Measurements from ENCODE around the gene ENTPD8.
"Not testable (repeated sequence)": the region's sequence is repeated elsewhere in the genome, so short reads cannot be mapped to it uniquely, and the experiment has no call there.

Gene ENTPD8

GRCh38 chr9:137467896-137468295 is 26.7 kb upstream of the ENTPD8 start:
- Histone ChIP-seq H3K9ac (ENCODE audit: low read length) (no peak overlapping the region), H3K9me3 (ENCODE audit: control insufficient read depth, low read length) (no peaks in the 10 kb centered on the region), H3K27me3 (replicated peaks; ENCODE audit: control insufficient read depth, insufficient read depth, low read length) (no peaks in the 10 kb centered on the region), H3K36me3 (ENCODE audit: control insufficient read depth, insufficient read depth, low read length, severe bottlenecking) (peaks cover 3% of the 10 kb centered on the region), H3K4me3 (ENCODE audit: low read length) (no peak overlapping the region), H3K4me1 (ENCODE audit: control insufficient read depth, insufficient read depth, low read length) (no peaks in the 10 kb centered on the region)
- no peak for DNase-seq (ENCODE audit: low read depth)

- Histone ChIP-seq H3K9me3 (ENCODE audit: control insufficient read depth, low read length) (no peaks in the 10 kb centered on the region), H3K4me3 (ENCODE audit: low read length) (no peak overlapping the region), H3K27me3 (replicated peaks; ENCODE audit: control insufficient read depth, insufficient read depth, low read length) (no peaks in the 10 kb centered on the region), H3K4me1 (ENCODE audit: control insufficient read depth, insufficient read depth, low read length) (no peaks in the 10 kb centered on the region), H3K9ac (ENCODE audit: low read length) (no peak overlapping the region), H3K36me3 (ENCODE audit: control insufficient read depth, insufficient read depth, low read length, severe bottlenecking) (peaks cover 3% of the 10 kb centered on the region)
- DNase-seq (ENCODE audit: low read depth): no peak
Measured at GRCh38 chr9:137467161-137467581, 26.0 kb upstream of the ENTPD8 start.

GRCh38 chr9:137466389-137467085 is 25.4 kb upstream of the ENTPD8 start:
- not testable (repeated sequence) for DNase-seq (ENCODE audit: low read depth); H3K9me3 ChIP-seq (ENCODE audit: control insufficient read depth, low read length); H3K4me3 ChIP-seq (ENCODE audit: low read length); H3K9ac ChIP-seq (ENCODE audit: low read length); H3K27me3 ChIP-seq (replicated peaks; ENCODE audit: control insufficient read depth, insufficient read depth, low read length); H3K36me3 ChIP-seq (ENCODE audit: control insufficient read depth, insufficient read depth, low read length, severe bottlenecking); H3K4me1 ChIP-seq (ENCODE audit: control insufficient read depth, insufficient read depth, low read length)

GRCh38 chr9:137465720-137466388 is 24.7 kb upstream of the ENTPD8 start:
- DNase-seq (ENCODE audit: low read depth): no peak
- Histone ChIP-seq H3K4me3 (ENCODE audit: low read length) (no peak overlapping the region), H3K9ac (ENCODE audit: low read length) (no peak overlapping the region), H3K9me3 (ENCODE audit: control insufficient read depth, low read length) (no peaks in the 10 kb centered on the region), H3K27me3 (replicated peaks; ENCODE audit: control insufficient read depth, insufficient read depth, low read length) (no peaks in the 10 kb centered on the region), H3K36me3 (ENCODE audit: control insufficient read depth, insufficient read depth, low read length, severe bottlenecking) (peaks cover 3% of the 10 kb centered on the region), H3K4me1 (ENCODE audit: control insufficient read depth, insufficient read depth, low read length) (no peaks in the 10 kb centered on the region)

GRCh38 chr9:137465000-137465719 is 24.0 kb upstream of the ENTPD8 start:
- no peak for DNase-seq (ENCODE audit: low read depth)
- Histone ChIP-seq H3K4me3 (ENCODE audit: low read length) (no peak overlapping the region), H3K9ac (ENCODE audit: low read length) (no peak overlapping the region), H3K36me3 (ENCODE audit: control insufficient read depth, insufficient read depth, low read length, severe bottlenecking) (peaks cover 8% of the 10 kb centered on the region), H3K4me1 (ENCODE audit: control insufficient read depth, insufficient read depth, low read length) (no peaks in the 10 kb centered on the region), H3K9me3 (ENCODE audit: control insufficient read depth, low read length) (no peaks in the 10 kb centered on the region), H3K27me3 (replicated peaks; ENCODE audit: control insufficient read depth, insufficient read depth, low read length) (no peaks in the 10 kb centered on the region)

GRCh38 chr9:137464291-137464999 is 23.3 kb upstream of the ENTPD8 start:
- no peak for DNase-seq (ENCODE audit: low read depth)
- Histone ChIP-seq H3K4me1 (ENCODE audit: control insufficient read depth, insufficient read depth, low read length) (peaks cover 3% of the 10 kb centered on the region), H3K9me3 (ENCODE audit: control insufficient read depth, low read length) (no peaks in the 10 kb centered on the region), H3K36me3 (ENCODE audit: control insufficient read depth, insufficient read depth, low read length, severe bottlenecking) (peaks cover 8% of the 10 kb centered on the region), H3K9ac (ENCODE audit: low read length) (no peak overlapping the region), H3K27me3 (replicated peaks; ENCODE audit: control insufficient read depth, insufficient read depth, low read length) (no peaks in the 10 kb centered on the region), H3K4me3 (ENCODE audit: low read length) (no peak overlapping the region)

GRCh38 chr9:137463931-137464290 is 22.8 kb upstream of the ENTPD8 start:
- DNase-seq (ENCODE audit: low read depth): no peak
- H3K4me3 ChIP-seq (ENCODE audit: low read length): no peak overlapping the region

GRCh38 chr9:137462986-137463930 is 22.1 kb upstream of the ENTPD8 start:
- no peak for DNase-seq (ENCODE audit: low read depth)
- Histone ChIP-seq H3K27me3 (replicated peaks; ENCODE audit: control insufficient read depth, insufficient read depth, low read length) (no peaks in the 10 kb centered on the region), H3K9me3 (ENCODE audit: control insufficient read depth, low read length) (no peaks in the 10 kb centered on the region), H3K4me3 (ENCODE audit: low read length) (no peak overlapping the region), H3K36me3 (ENCODE audit: control insufficient read depth, insufficient read depth, low read length, severe bottlenecking) (peaks cover 8% of the 10 kb centered on the region), H3K9ac (ENCODE audit: low read length) (no peak overlapping the region), H3K4me1 (ENCODE audit: control insufficient read depth, insufficient read depth, low read length) (peaks cover 4% of the 10 kb centered on the region)

More at GRCh38 chr9:137463931-137464290, 22.8 kb upstream of the ENTPD8 start:
- Histone ChIP-seq H3K36me3 (ENCODE audit: control insufficient read depth, insufficient read depth, low read length, severe bottlenecking) (peaks cover 8% of the 10 kb centered on the region), H3K9me3 (ENCODE audit: control insufficient read depth, low read length) (no peaks in the 10 kb centered on the region), H3K9ac (ENCODE audit: low read length) (no peak overlapping the region), H3K27me3 (replicated peaks; ENCODE audit: control insufficient read depth, insufficient read depth, low read length) (no peaks in the 10 kb centered on the region), H3K4me1 (ENCODE audit: control insufficient read depth, insufficient read depth, low read length) (peaks cover 4% of the 10 kb centered on the region)

- Histone ChIP-seq H3K27me3 (replicated peaks; ENCODE audit: control insufficient read depth, insufficient read depth, low read length) (no peaks in the 10 kb centered on the region), H3K4me3 (ENCODE audit: low read length) (no peak overlapping the region), H3K36me3 (ENCODE audit: control insufficient read depth, insufficient read depth, low read length, severe bottlenecking) (peaks cover 9% of the 10 kb centered on the region), H3K9me3 (ENCODE audit: control insufficient read depth, low read length) (no peaks in the 10 kb centered on the region), H3K9ac (ENCODE audit: low read length) (no peak overlapping the region), H3K4me1 (ENCODE audit: control insufficient read depth, insufficient read depth, low read length) (peaks cover 4% of the 10 kb centered on the region)
- DNase-seq (ENCODE audit: low read depth): no peak
Measured at GRCh38 chr9:137462396-137462985, 21.3 kb upstream of the ENTPD8 start.

GRCh38 chr9:137461663-137462395 is 20.7 kb upstream of the ENTPD8 start:
- Histone ChIP-seq H3K27me3 (replicated peaks; ENCODE audit: control insufficient read depth, insufficient read depth, low read length) (no peaks in the 10 kb centered on the region), H3K9ac (ENCODE audit: low read length) (no peak overlapping the region), H3K4me1 (ENCODE audit: control insufficient read depth, insufficient read depth, low read length) (peaks cover 8% of the 10 kb centered on the region), H3K36me3 (ENCODE audit: control insufficient read depth, insufficient read depth, low read length, severe bottlenecking) (peaks cover 13% of the 10 kb centered on the region), H3K4me3 (ENCODE audit: low read length) (no peak overlapping the region), H3K9me3 (ENCODE audit: control insufficient read depth, low read length) (no peaks in the 10 kb centered on the region)
- DNase-seq (ENCODE audit: low read depth): peak; percentile 54
